Forelimb muscle (tissue), 1 donor: Measurements from ENCODE around the gene COMMD2. TPM values are rescaled to one million over a fixed set of nuclear protein-coding genes. Genes with fewer than 3 reads are reported as not detected.

Experiments
- DNase-seq: peaks from one replicate; pipeline ENCODE4 v3.0.0-alpha.2; 2013; ENCODE audit warnings: low read depth
- polyA plus RNA-seq: library from polyadenylated mRNA; unstranded; fragments of 120-200 nt; gene quantifications from one replicate; pipeline ENCODE4 v1.2.1, GENCODE V29; 2013; ENCODE audit not compliant: insufficient read length

The COMMD2 gene
- polyA plus RNA-seq, 1 donor, result 30.9 TPM

DNA sequence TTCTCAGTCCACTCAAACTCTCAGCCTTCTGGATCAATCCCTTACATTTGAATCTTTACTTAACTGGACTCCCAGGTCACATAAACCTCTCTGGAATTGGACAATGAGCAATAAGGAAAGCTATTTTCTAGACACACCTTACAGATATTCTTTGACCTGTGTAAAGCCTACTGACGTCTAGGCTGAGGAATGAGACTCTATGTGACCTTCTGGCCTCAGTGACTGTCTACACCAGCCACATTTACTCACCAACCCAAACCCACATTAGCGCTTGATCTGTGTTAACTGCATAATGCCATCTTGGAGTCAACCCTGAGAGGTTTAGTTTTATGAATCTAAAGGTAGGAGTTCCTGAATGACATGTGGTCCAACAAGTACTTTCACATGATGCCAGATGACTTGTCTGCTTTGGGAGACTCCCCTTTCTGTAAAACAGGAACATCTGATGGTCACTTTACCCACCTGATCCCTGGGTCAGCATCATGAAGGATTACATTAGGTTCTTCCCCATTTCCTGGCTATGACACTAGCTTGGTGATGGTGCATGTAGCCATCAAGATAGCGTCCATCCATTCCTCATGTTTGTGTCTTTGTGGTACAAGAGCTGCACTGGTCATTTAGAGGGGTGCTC is 11.4 kb upstream of the COMMD2 start:
- DNase-seq, result no peak

DNA sequence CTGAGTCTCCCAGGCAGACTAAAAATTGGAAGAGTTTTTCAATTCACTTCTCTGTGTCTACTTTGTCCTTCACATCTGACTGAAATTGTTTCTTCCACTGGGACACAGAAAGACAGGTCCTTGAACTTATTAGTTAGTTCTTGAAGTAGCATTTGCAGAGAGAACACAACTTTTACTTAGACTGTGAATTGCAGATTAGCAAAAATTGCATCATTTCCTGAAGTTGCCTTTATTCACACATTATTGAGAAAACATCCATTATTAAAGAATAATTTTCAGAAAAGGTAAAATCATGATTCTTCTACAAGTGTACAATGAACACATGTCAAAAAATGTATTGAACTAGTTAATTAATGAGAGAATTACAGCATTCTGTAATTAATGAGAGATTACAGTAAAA is 1.4 kb upstream of the COMMD2 start:
- DNase-seq, result no peak

DNA sequence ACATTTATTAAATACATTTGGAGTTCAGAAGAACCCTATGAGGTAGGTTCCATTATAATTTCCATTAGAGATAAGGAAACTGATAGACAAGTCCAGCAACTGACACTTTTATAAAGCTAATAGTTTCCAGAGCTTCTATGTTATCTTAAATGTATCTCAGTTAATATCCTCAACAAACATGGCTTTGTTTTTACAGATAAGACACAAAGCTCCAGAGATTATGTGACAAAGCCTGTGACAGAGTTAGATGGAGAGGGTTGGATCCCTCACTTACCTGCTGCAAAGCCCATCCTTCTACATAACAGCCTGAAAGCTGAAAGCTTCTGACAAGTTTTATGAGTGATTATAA is 473 bp upstream of the COMMD2 start:
- no peak for DNase-seq

DNA sequence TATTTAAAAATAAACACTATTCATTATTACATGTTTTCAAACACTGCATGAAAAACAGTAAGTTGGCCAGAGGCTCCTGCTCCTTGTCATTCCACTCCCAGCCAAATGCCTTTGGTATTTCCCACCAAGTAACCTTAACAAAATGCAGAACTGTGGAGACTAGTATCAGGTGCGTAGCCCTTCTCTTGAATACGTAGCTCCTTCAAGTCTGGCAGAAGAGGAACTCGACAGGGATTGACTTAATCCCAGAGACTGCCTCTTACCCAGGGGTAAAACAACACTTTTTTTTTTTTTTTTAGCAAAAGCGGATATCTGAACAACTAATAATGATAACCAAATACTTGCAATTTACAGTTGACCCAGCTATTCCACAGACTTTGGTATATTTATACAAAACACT is 738 bp downstream of the COMMD2 start:
- DNase-seq, result no peak

DNA sequence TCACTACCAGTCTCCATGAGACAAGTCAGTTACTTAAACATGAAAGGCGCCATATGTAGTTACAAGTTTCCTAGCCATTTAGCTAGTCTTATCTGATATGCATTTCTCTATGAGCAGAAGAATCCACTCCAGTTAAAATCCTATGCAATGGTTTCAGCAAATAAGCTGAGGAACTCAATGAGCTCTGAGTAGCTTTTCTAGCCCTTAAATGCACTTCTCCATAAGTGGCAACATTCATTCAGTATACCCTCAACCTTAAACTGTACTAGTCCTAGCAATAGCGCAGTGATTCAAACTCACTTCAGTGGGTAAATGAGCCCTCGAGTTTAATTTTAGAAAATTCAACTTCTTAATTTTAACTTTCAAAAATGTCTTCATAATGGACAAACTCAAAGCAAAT is 7.7 kb downstream of the COMMD2 start:
- no peak for DNase-seq

DNA sequence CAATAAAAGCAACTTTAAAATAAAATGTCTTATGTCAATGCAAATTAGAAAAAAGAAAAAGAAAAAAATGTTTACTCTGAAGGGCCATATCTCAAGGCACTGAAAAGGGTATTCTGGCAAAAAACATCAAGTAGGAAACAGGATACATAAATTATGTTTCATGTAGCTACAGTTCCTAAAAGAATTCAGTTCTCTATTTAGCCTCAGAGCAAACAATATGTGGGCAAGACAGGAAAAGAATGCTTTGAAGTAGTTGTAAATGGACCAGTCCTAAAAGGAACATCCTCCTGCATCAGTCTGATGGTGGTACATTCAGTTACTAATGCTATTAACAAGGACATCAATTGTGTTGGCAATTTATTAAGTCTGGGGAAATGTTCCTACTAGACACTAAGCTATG is 8.1 kb downstream of the COMMD2 start:
- no peak for DNase-seq

DNA sequence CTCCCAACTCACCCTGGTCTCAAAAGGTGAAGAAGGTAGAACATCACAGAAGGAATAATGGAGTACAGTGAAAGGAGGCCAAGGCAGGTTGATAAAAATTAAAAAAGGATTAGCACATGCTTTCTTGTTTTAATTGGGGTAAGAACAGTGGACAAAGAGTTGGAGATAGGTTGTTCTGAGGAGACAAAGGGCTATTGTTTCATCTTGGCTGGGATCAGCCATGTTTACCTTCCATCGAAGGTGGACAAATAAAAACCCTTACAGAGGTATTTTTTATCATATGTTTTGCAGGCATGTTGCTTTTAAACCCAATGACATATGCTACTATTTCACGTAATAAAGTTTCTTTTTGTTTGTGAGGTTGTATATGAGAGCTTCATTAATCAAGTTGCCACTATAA is 12.9 kb downstream of the COMMD2 start:
- no peak for DNase-seq

DNA sequence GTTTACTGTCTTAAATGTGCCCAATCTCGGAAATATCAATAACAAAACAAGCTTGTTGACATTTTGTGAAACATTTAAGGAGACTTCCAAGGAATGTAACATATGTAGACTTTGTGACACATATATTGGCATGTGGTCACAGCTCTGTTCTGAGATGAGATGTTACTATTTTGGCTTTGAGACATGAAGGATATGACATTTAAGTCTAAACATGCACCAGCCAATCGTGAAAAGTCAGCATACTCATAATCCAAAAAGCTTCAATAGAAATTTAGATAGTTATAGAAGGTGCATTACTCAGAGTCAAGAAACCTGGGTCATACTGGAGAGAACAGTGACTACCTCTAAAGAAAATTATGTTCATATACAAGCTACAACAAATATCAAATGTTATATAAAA is 13.4 kb downstream of the COMMD2 start:
- DNase-seq, result no peak

DNA sequence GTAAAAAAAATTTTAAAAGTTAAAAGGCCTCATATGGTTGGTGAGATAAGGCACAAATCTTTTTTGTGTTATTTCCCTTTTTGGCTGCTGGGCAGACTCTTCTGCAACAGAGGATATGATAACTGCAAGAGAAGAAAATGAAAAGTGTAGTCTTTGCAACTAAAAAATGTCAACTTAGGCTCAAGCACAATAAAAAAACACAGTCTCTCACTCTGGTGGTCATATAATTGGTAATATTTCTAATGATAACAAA is 15.4 kb downstream of the COMMD2 start:
- DNase-seq, result no peak

DNA sequence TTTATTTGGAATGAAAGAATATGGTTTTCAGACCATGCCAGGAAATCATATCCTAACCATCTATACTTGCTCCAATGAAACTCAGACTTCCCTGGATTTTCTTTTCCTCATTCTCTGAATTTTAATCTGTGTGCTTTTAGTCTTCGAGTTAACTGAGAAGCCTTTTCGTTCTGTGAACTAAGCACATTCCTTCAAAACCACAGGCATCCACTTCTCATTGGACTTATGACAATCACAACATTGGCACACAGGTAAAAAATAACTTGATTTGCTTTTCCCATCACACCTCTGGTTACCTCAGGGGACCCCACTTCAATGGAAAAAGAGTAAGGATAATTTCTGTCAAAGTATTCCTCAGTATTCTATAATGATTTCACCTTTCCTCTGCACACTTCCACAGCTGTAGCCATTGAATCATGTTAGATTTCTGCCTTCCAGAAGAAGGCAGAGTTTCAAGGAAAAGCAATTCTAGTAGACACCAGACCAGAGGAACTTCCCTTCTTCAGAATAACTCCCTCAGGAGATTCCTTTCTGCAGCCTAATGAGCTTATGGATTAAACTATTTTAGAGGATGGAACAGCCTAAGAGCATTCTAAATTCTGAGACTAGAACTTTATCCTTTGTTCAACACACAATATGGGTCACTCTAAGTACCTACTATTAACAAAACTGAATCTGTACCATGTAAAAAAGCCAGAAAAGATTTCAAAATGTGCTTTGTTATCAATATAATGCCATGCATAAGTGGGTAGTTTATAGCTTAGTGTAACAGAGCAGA is 15.9 kb downstream of the COMMD2 start:
- no peak for DNase-seq

DNA sequence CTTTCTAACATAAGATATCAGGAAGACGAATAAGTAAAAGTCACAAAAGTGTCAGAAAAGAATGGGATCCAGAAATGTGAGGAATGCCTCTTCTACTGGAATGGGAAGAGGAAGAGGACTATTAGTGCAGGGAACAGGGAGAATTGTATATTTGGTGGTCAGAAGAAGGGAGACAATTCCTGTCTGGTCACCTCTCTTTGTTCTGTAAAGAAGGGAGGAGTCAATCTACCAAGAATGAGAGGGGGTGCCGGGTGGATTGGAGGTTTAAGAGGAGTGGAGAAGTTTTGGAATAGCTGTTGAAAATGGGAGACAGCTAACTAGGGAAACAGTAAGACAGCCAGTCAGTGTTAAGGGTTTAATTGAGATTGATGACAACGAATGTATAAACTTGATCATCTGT is 20.1 kb downstream of the COMMD2 start:
- DNase-seq, result no peak

DNA sequence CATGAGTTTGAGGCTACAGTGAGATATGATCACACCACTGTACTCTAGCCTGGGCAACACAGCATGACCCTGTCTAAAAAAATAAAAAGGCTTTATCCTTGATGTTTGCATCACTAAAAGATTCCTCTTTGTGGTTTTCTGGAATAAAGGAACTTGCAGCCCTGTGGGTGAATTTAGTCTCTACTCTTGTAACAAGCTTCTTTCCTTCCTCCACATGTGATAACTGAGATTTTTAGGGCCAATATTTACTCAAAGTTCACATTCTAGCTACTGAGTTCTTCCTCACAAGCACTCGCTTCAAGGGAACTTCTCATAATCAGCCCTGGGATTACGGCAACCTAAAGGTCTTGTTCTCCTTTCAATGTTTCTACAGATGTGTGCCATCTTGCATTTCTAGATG is 24.6 kb downstream of the COMMD2 start:
- no peak for DNase-seq

DNA sequence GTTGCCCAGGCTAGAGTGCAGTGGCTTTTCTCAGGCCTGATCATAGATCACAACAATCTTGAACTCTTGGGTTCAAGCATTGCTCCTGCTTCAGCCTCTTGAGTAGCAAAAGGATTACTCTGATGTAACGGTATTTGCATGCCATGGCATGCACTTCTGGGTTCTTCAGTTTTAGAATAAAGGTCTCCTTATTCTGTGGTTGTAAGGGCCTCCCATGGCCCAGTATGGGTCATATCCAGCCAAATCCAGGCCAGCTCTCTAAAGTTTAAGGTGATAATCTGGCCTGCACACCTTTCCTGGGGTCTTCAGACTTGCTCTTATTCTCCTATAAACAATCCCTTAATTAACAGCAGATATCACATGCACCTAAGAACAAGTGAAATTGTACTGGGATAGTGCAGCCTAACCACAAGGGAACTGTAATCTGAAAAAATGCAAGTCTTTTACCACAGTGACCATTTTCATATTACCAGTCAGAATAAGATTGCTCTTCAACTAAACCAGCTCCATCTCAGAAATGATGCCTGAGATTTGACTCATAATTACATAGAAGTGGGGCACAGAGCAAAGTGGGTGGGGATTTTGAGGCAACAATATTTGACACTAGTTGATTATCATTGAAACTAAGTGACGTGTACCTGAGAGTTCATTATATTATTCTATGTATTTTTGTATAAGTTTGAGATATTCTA is 25.4 kb downstream of the COMMD2 start:
- DNase-seq, result no peak

DNA sequence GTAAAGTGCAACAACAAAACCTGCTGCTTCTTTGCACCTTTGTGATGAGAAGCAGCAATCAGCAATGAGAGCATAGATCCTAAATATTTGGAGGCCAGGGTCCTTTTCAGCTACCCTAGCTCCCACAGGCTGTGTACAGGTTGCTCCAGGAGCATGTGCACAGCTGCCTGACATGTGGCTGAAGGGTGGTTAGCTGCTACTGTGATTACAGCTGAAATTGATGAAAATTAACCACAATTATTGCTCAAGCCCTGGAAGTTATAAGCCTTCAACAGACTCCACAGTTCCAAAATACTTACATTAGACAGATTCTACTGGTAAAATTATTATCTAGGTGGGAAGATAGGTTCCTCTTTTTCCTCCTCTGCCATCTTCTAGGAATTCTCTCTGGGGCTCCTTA is 28.5 kb downstream of the COMMD2 start:
- no peak for DNase-seq

DNA sequence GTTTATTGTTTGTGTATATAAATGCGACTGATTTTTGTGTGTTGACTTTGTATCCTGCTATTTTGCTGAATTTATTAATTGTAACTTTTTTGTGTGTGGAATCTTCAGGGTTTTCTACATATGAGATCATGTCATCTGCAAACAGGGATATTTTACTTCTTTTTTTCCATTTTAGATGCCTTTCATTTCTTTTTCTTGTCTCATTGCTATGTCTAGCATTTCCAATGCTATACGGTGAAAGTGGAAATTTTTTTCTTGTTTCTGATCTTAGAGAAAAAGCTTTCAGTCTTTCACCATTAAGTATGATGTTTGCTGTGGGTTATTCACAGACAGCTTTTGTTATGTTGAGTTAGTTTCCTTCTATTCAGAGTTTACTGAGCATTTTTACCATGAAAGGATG is 31.4 kb downstream of the COMMD2 start:
- DNase-seq, result no peak

DNA sequence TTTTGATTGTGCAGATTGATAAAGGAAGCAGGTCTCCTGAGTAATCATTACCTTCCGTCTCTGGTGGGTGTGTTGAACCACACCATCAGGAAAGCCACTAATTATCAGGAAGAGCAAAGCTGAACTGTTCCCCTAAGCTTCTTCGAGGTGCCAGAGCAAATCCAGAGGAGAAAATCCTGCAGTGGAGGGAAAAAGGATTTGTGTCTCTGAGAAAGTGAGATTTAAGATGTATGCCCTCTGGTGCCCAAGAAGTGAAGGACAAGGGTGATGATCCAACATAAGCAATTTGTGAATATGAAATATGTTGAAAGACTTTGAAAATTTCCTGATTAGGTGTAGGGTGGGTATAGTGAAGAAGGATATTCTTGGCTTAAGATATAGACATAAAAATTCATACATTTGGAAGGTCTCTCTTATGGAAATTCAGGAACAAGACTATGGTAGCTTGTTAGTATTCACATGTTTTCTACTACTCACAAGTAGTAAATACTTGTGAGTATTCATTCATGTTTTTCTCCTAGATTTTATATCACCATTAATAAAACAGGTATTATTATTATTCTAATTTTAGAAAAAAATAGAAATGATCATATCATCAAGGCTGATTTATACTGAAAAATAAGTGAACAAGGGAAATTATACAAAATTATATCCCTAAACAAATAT is 34.8 kb downstream of the COMMD2 start:
- peak; percentile 62 for DNase-seq

DNA sequence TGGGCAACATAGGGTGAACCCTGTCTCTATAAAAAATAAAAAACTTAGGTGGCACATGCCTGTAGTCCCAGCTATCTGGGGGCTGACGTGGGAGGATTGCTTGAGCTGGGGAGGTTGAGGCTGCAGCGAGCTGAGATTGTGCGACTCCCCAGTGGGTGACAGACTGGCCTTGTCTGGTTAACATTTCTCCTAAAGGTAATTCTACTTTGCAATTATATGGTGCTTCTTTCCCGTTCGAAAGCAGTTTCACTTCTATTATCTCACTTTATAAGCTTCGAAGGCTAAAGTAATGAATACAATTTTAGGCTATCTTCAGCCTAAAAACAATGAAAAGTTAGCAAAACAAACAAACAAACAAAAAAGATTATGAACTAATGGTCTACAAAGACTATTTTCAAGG is 35.3 kb downstream of the COMMD2 start:
- no peak for DNase-seq

DNA sequence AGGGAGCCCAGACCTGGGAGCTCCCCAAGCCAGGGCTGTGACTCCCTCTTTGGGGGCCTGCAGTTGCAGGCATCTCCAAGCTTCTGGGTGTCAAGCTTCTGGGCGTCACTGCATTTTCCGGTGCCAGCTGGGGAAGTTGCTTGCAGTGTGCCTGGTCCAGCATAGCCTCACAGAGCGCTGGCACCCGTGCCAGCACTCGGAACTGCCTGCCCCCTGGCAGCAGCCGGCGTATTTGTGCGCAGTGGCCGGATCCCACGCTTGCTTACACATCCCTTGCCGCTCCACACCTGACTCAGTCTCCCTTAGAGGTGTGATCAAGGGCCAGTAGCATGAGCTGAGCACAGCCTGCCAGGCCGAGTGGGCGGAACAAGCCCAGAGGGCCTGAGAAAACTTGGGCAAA is 37.0 kb downstream of the COMMD2 start:
- DNase-seq, result no peak

DNA sequence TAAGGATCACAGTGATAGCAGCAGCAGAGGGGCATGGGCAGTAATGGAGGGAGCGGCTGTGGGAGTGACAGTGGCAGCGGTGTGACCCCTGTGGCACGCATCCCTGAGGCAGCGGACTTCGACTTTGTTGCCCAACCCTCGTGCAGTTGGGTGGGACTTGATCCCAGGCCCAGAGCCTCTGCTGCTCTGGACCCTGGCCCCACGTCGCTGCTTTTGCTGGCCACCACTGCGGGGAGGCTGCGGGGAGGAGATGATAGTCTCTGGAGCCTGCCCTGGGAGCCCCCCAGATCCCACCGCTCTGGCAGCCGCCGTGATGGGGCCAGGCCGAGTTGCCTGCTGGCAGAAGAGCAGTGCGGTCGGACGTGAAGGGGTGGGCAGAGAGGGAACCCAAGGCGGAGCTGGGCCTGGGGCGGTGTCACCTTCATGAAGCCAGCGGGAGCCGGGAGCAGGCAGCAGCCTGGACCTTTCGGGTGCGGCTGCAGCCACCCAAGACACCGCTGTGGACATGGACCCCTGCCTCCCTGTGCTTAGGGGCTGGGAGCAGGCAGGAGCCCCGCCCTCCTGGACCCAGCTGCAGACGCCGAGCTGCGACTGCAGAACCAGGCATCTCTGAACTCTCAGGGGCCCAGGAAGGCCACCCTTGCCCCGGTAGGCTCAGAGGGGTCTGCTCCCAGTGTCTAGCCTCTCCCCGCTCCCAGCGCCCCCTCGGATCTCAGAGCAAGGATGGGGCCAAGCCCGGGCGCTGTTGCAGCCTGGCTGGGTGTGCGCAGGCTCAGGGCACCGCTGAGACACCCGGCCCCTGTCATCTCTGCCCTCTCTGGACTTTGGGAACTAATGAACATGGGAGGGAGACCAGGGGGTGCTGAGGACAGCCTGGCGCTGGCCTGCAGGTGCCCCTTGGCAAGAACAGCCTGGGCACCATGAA is 38.3 kb downstream of the COMMD2 start:
- no peak for DNase-seq

DNA sequence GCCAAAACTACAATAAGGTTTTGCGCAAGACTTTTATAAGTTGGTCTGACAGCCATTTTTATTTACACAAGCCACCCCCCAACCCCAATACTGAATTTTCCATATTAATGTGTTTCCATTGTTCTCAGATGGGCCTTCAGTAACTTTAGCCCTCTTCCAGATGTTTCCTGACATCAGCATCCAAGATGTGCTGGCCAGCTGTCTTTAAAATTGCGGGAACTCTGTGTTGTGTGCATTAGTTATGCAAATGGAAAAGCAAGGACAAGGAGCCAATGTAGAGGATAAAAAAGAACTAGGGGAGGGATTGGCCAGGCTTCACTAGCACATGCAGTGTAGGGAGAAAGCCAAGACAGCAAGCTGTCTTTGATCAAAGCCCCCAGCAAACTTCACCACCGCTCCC is 45.4 kb downstream of the COMMD2 start:
- peak; percentile 93 for DNase-seq

DNA sequence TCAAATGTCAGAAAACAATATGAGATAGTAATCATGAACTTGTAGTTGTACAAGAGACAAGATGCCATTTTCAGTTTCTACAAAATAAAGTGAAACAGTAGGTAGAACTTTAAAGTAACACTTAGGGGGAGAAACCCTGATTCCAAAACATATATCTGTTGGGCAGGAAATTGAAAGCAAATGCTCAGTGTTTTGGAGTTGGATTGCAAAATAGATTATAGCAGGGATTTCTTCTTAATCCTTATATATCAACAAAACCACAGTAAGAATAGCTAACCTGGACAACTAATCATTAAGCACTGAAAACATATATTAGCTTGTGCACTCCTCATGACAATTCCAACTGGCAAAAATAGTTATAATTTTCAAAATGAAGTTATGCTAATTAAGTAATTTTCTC is 46.9 kb downstream of the COMMD2 start:
- DNase-seq, result no peak

DNA sequence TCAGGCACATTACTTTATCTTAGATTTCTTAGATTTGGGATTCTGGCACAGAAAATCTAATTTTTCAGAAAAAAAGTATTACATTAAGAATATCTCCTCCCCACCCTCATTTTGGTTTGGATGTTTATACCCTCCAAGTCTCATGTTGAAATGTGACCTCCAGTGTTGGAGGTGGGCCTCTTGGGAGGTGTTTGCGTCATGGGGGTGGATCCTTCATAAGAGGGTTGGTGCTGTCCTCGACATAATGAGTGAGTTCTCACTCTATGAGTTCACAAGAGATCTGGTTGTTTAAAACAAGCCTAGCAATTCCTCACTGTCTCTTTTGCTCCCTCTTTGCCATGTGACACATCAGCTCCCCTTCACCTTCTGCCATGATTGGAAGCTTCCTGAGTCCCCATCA is 48.8 kb downstream of the COMMD2 start:
- DNase-seq, result no peak
